CD14-positive monocyte (primary cell): ENCODE measurements around the gene ZNF343. TPM values are rescaled to one million over a fixed set of nuclear protein-coding genes. Genes with fewer than 3 reads are reported as not detected.

Experiments used
- DNase-seq, 3 donors: peaks; one replicate each; pipeline ENCODE4 v3.0.0-alpha.2; 2011 to 2022
- H2AFZ ChIP-seq: 2 replicates; pipeline ENCODE4 v1.6.0; 2012; ENCODE audit warnings: mild to moderate bottlenecking, low read depth, low read length, inconsistent platforms; ENCODE audit not compliant: insufficient read depth, poor library complexity, severe bottlenecking
- H3K27ac ChIP-seq, 2 donors: 1 replicate in 1 of 2; 2 replicates in 1 of 2; pipeline ENCODE4 v1.5.1; 2012 to 2013; ENCODE audit warnings: low read length in 2 of 2, control low read depth in 1 of 2, inconsistent platforms in 1 of 2, low read depth in 1 of 2, mild to moderate bottlenecking in 1 of 2
- H3K27me3 ChIP-seq, 2 donors: one replicate each; pipeline versions ENCODE4 v1.6.0 to v1.6.1; 2011 to 2013; ENCODE audit warnings: low read length in 2 of 2; ENCODE audit not compliant: control insufficient read depth in 2 of 2, insufficient read depth in 2 of 2
- H3K36me3 ChIP-seq, 2 donors: replicated peaks in 1 of 2; 1 replicate in 1 of 2; 2 replicates in 1 of 2; pipeline versions ENCODE4 v1.5.1 to v1.6.1; 2012 to 2013; ENCODE audit warnings: low read length in 2 of 2, control low read depth in 1 of 2, inconsistent platforms in 1 of 2, mild to moderate bottlenecking in 1 of 2; ENCODE audit not compliant: insufficient read depth in 2 of 2, control insufficient read depth in 1 of 2
- H3K4me1 ChIP-seq, 2 donors: 1 replicate in 1 of 2; 2 replicates in 1 of 2; pipeline versions ENCODE4 v1.5.1 to v1.6.1; 2012 to 2013; ENCODE audit warnings: low read length in 2 of 2, control low read depth in 1 of 2, inconsistent platforms in 1 of 2, mild to moderate bottlenecking in 1 of 2, moderate library complexity in 1 of 2; ENCODE audit not compliant: insufficient read depth in 2 of 2, control insufficient read depth in 1 of 2
- H3K4me2 ChIP-seq: replicated peaks from 2 replicates; pipeline ENCODE3; 2012; ENCODE audit warnings: low read length, moderate library complexity, mild to moderate bottlenecking; ENCODE audit not compliant: poor library complexity, severe bottlenecking; ENCODE audit errors: extremely low read depth
- H3K4me3 ChIP-seq, 3 experiments: fragments of 200-600 bp in 1 of 3; sonication (generic) in 1 of 3; replicated peaks in 1 of 3; 1 replicate in 2 of 3; 2 replicates in 1 of 3; pipeline ENCODE4 v1.5.1; 2011 to 2013; ENCODE audit warnings: low read length in 3 of 3, mild to moderate bottlenecking in 3 of 3, control low read depth in 2 of 3, low read depth in 2 of 3, inconsistent platforms in 1 of 3, moderate library complexity in 1 of 3
- H3K79me2 ChIP-seq: 2 replicates; pipeline ENCODE4 v1.6.0; 2012; ENCODE audit warnings: mild to moderate bottlenecking, control low read depth, inconsistent platforms, low read length, moderate library complexity; ENCODE audit not compliant: insufficient read depth
- H3K9ac ChIP-seq: 2 replicates; pipeline ENCODE4 v1.6.0; 2017; ENCODE audit warnings: low read length, mild to moderate bottlenecking; ENCODE audit not compliant: insufficient read depth, poor library complexity, severe bottlenecking
- H3K9me3 ChIP-seq, 2 donors: replicated peaks in 1 of 2; 1 replicate in 1 of 2; 2 replicates in 1 of 2; pipeline versions ENCODE4 v1.5.1 to v1.6.1; 2012 to 2013; ENCODE audit warnings: low read length in 2 of 2, control low read depth in 1 of 2; ENCODE audit not compliant: control insufficient read depth in 1 of 2, insufficient read depth in 1 of 2
- H4K20me1 ChIP-seq: 2 replicates; pipeline ENCODE4 v1.6.0; 2012; ENCODE audit warnings: mild to moderate bottlenecking, low read length, control low read depth, moderate library complexity; ENCODE audit not compliant: insufficient read depth
- H3K27ac Mint-ChIP-seq, 7 donors: one replicate each; pipeline ENCODE4 v1.8.0; 2020; ENCODE audit warnings: mild to moderate bottlenecking in 7 of 7, mixed read lengths in 7 of 7, moderate library complexity in 6 of 7, inconsistent platforms in 2 of 7
- H3K27me3 Mint-ChIP-seq, 3 donors: one replicate each; pipeline ENCODE4 v1.8.0; 2021 to 2022; ENCODE audit warnings: low read depth in 3 of 3, mild to moderate bottlenecking in 3 of 3, mixed read lengths in 3 of 3, moderate library complexity in 3 of 3, inconsistent platforms in 1 of 3
- H3K36me3 Mint-ChIP-seq, 2 donors: one replicate each; pipeline ENCODE4 v1.8.0; 2020; ENCODE audit warnings: mixed read lengths in 2 of 2, inconsistent platforms in 1 of 2, mild to moderate bottlenecking in 1 of 2
- H3K4me1 Mint-ChIP-seq: one replicate; pipeline ENCODE4 v1.8.0; 2020; ENCODE audit warnings: mild to moderate bottlenecking, mixed read lengths
- H3K4me3 Mint-ChIP-seq, 2 donors: one replicate each; pipeline ENCODE4 v1.8.0; 2020; ENCODE audit warnings: mild to moderate bottlenecking in 2 of 2, mixed read lengths in 2 of 2, moderate library complexity in 1 of 2
- H3K9me3 Mint-ChIP-seq, 7 donors: one replicate each; pipeline ENCODE4 v1.8.0; 2020 to 2022; ENCODE audit warnings: mixed read lengths in 7 of 7, mild to moderate bottlenecking in 6 of 7, moderate library complexity in 6 of 7, inconsistent platforms in 2 of 7
- CTCF ChIP-seq: fragments of 200-600 bp; IDR thresholded peaks from one replicate; pipeline ENCODE4 v1.8.0; 2022; ENCODE audit warnings: antibody characterized with exemption, mild to moderate bottlenecking
- WGBS: methylation state at CpG from one replicate; pipeline ENCODE4 v1.1.5; 2013; ENCODE audit warnings: missing lambda C conversion rate; ENCODE audit not compliant: insufficient coverage; 5-methylcytosine and 5-hydroxymethylcytosine counted together
- intact Hi-C, 2 donors: fragments of 100-400 bp; cut with micrococcal nuclease; formaldehyde crosslinking; loops; one replicate each; pipeline versions ENCODE4 v1.15.0 to v1.15.1; 2023
- polyA plus RNA-seq, 3 donors: library from polyadenylated mRNA; depleted of rRNA in 1 of 3; unstranded in 2 of 3; stranded (reverse) in 1 of 3; fragments of 300-500 nt in 2 of 3; fragments of >200 nt in 1 of 3; fragmentation: Illumina TruSeq in 2 of 3; gene quantifications; 1 replicate in 2 of 3; 2 replicates in 1 of 3; pipeline ENCODE4 v1.2.3, GENCODE V29; 2012 to 2021

Gene ZNF343
- polyA plus RNA-seq, 3 donors = 1.3 to 6.7 (median 1.3) TPM

- no peak for DNase-seq
- intact Hi-C loops = no loop called here
- Histone ChIP-seq H2AFZ (no peak overlapping the region), H3K4me3 (no peak overlapping the region), H3K79me2 (no peaks in the 10 kb centered on the region), H3K9me3 (no peaks in the 10 kb centered on the region), H3K27me3 (peaks cover 12 to 27% of the 10 kb centered on the region in 2 donors), H4K20me1 (no peaks in the 10 kb centered on the region), H3K9ac (no peak overlapping the region), H3K4me2 (no peak overlapping the region), H3K4me1 (no peaks in the 10 kb centered on the region), H3K27ac (no peak overlapping the region), H3K36me3 (no peaks in the 10 kb centered on the region)
- no peak for TF ChIP-seq CTCF
- peak overlapping the region in 1 of 2 donors; percentile 7 for H3K4me3 Mint-ChIP-seq
- peaks cover 0 to 4% (median 2%) of the 10 kb centered on the region in 7 donors for H3K9me3 Mint-ChIP-seq
- no CpG with 5 or more reads among the region's 1 CpG for WGBS
- H3K27me3 Mint-ChIP-seq = peaks cover 19 to 34% (median 21%) of the 10 kb centered on the region in 3 donors
- peaks cover 4% of the 10 kb centered on the region for H3K4me1 Mint-ChIP-seq
- H3K27ac Mint-ChIP-seq = no peak overlapping the region
- H3K36me3 Mint-ChIP-seq = no peaks in the 10 kb centered on the region
Measured at GRCh38 chr20:2544211-2544610, 35.5 kb upstream of the ZNF343 start.

- DNase-seq = no peak
- Histone ChIP-seq H3K27me3 (peaks cover 10 to 23% of the 10 kb centered on the region in 2 donors), H3K4me1 (no peaks in the 10 kb centered on the region), H3K27ac (no peak overlapping the region), H3K9me3 (no peaks in the 10 kb centered on the region), H3K4me3 (no peak overlapping the region), H3K79me2 (no peaks in the 10 kb centered on the region), H4K20me1 (no peaks in the 10 kb centered on the region), H3K4me2 (no peak overlapping the region), H3K36me3 (no peaks in the 10 kb centered on the region), H3K9ac (no peak overlapping the region), H2AFZ (no peak overlapping the region)
- Mint-ChIP-seq H3K4me1 (peaks cover 4% of the 10 kb centered on the region), H3K27ac (no peak overlapping the region), H3K4me3 (peak overlapping the region in 1 of 2 donors; percentile 7), H3K27me3 (peaks cover 17 to 35% (median 24%) of the 10 kb centered on the region in 3 donors), H3K36me3 (no peaks in the 10 kb centered on the region), H3K9me3 (peaks cover 0 to 4% (median 2%) of the 10 kb centered on the region in 7 donors)
- WGBS = 97% methylated on average over 3 of the region's 4 CpGs
- TF ChIP-seq CTCF = no peak
- intact Hi-C loops = no loop called here
Measured at GRCh38 chr20:2542361-2542760, 33.6 kb upstream of the ZNF343 start.
